Activated B cell treated with CpG ODN at 0.5 μM for 24 hours (primary cell): ENCODE data around the gene ADAD1. TPM values are rescaled to one million over a fixed set of nuclear protein-coding genes. Genes with fewer than 3 reads are reported as not detected.

Source experiments
- ATAC-seq: fragments of 200-7000 bp; cut with Tn5 transposase; one replicate; pipeline ENCODE4 v1.10.0; 2021; ENCODE audit warnings: low read depth, mild to moderate bottlenecking, moderate library complexity
- CTCF ChIA-PET: fragments of 350-600 bp; sonication (Branson Sonifier 250); formaldehyde crosslinking; loops from one replicate; lab custom pipeline; 2021; ENCODE audit warnings: antibody characterized with exemption; lab: Charles Lee
- POLR2A ChIA-PET: fragments of 350-600 bp; sonication (Branson Sonifier 250); formaldehyde crosslinking; loops from one replicate; lab custom pipeline; 2021; ENCODE audit warnings: antibody characterized with exemption; lab: Charles Lee
- DNase-seq: peaks from one replicate; pipeline ENCODE4 v3.0.0; 2022
- H3K27ac Mint-ChIP-seq: one replicate; pipeline ENCODE4 v1.8.0; 2020; ENCODE audit warnings: mixed read lengths
- H3K27me3 Mint-ChIP-seq: one replicate; pipeline ENCODE4 v1.8.0; 2021; ENCODE audit warnings: mixed read lengths
- H3K36me3 Mint-ChIP-seq: one replicate; pipeline ENCODE4 v1.8.0; 2021; ENCODE audit warnings: low read depth, mixed read lengths
- H3K4me1 Mint-ChIP-seq: one replicate; pipeline ENCODE4 v1.8.0; 2021; ENCODE audit warnings: mixed read lengths
- H3K4me3 Mint-ChIP-seq: one replicate; pipeline ENCODE4 v1.8.0; 2020; ENCODE audit warnings: mild to moderate bottlenecking, mixed read lengths
- H3K9me3 Mint-ChIP-seq: one replicate; pipeline ENCODE4 v1.8.0; 2020; ENCODE audit warnings: mixed read lengths
- intact Hi-C: fragments of 100-400 bp; cut with micrococcal nuclease; formaldehyde crosslinking; loops from one replicate; pipeline ENCODE4 v1.15.1; 2024
- total RNA-seq: library from RNA; stranded (reverse); gene quantifications from 2 replicates; pipeline ENCODE4 v1.2.3, GENCODE V29; 2022
- TF ChIP-seq, protein P1 (sequence below): fragments of 200-600 bp; IDR thresholded peaks from one replicate; pipeline ENCODE4 v1.8.0; 2022; ENCODE audit warnings: antibody characterized with exemption, mild to moderate bottlenecking

Gene ADAD1
- total RNA-seq, 1 donor from 2014 or later: not detected

DNA sequence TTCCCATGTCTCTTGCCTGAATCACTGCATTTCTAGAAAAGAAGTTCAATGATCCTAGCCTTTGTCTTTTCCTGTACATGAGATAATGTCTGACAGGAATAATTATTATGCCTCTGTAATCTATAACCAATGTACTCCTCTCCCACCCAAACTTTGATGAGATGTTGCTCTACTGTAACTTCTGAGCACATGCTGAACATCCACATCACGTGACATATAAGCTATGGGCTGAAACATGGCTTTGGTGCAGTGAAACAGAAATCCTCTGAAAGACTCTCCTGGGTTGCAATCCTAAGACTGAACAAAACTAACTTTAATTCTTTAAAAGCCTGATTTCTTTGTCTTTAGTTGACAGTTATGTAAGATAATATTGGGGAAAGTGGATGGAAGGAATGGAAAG is 1.5 kb upstream of the ADAD1 start:
- intact Hi-C loops: no loop called here
- Mint-ChIP-seq H3K27ac (no peak overlapping the region), H3K36me3 (no peaks in the 10 kb centered on the region), H3K4me1 (no peaks in the 10 kb centered on the region), H3K27me3 (no peaks in the 10 kb centered on the region), H3K4me3 (no peak overlapping the region), H3K9me3 (no peaks in the 10 kb centered on the region)
- ATAC-seq (no peak), DNase-seq (no peak)
- ChIA-PET CTCF (no interaction called here), POLR2A (no interaction called here)
- TF ChIP-seq, protein P1, sequence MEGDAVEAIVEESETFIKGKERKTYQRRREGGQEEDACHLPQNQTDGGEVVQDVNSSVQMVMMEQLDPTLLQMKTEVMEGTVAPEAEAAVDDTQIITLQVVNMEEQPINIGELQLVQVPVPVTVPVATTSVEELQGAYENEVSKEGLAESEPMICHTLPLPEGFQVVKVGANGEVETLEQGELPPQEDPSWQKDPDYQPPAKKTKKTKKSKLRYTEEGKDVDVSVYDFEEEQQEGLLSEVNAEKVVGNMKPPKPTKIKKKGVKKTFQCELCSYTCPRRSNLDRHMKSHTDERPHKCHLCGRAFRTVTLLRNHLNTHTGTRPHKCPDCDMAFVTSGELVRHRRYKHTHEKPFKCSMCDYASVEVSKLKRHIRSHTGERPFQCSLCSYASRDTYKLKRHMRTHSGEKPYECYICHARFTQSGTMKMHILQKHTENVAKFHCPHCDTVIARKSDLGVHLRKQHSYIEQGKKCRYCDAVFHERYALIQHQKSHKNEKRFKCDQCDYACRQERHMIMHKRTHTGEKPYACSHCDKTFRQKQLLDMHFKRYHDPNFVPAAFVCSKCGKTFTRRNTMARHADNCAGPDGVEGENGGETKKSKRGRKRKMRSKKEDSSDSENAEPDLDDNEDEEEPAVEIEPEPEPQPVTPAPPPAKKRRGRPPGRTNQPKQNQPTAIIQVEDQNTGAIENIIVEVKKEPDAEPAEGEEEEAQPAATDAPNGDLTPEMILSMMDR: no peak

DNA sequence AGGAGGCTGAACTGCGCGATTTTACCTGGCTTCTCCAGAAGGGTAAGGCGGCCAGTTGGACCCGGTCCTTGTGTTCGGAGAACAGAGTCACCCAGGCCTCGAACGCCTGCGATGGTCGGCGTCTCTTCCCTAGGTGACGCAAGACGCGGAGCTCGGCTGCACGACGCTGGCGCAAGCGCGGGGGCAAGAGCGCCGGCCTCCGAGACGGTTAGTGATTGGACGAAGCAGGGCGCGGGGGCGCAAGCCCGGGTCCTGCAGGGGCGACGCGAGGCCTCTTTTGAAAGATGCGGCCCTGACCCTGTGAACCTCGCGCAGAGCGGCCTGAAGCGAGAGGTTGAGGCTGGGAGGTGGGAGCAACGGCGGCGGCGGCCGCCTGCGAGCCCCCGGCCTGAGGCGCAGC is 428 bp downstream of the ADAD1 start:
- ChIA-PET POLR2A (no interaction called here), CTCF (no interaction called here)
- no peaks in the 10 kb centered on the region for H3K4me1 Mint-ChIP-seq
- ATAC-seq: no peak
- no peak for DNase-seq
- H3K4me3 Mint-ChIP-seq: no peak overlapping the region
- no peaks in the 10 kb centered on the region for H3K9me3 Mint-ChIP-seq
- H3K36me3 Mint-ChIP-seq: no peaks in the 10 kb centered on the region
- TF ChIP-seq, protein P1: no peak
- no peak overlapping the region for H3K27ac Mint-ChIP-seq
- H3K27me3 Mint-ChIP-seq: no peaks in the 10 kb centered on the region
- intact Hi-C loops: no loop called here

DNA sequence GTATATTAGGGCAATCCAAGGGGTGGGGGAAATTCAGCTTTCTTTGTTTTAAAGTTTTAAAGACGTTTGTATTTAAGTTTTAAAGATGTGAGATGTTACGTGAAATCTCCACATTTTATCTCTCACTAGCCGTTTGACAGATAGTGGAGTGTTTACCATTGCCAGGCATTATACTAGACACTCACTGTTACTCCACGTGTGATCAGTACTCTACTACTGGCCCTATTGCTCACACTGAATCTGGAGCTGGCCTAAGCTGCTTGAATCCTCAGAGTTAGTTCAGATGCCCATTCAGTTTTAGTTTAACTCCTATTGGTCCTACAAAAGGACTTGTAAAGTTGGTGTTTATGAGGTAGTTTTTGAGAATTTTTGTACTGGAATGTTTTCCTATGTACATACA is 4.5 kb downstream of the ADAD1 start:
- ATAC-seq (no peak), DNase-seq (no peak)
- ChIA-PET POLR2A (no interaction called here), CTCF (no interaction called here)
- peaks cover 9% of the 10 kb centered on the region for H3K9me3 Mint-ChIP-seq
- TF ChIP-seq, protein P1: no peak
- no peak overlapping the region for H3K4me3 Mint-ChIP-seq
- no peak overlapping the region for H3K27ac Mint-ChIP-seq
- no peaks in the 10 kb centered on the region for H3K36me3 Mint-ChIP-seq
- H3K4me1 Mint-ChIP-seq: no peaks in the 10 kb centered on the region
- peaks cover 2% of the 10 kb centered on the region for H3K27me3 Mint-ChIP-seq
- intact Hi-C loops: no loop called here

DNA sequence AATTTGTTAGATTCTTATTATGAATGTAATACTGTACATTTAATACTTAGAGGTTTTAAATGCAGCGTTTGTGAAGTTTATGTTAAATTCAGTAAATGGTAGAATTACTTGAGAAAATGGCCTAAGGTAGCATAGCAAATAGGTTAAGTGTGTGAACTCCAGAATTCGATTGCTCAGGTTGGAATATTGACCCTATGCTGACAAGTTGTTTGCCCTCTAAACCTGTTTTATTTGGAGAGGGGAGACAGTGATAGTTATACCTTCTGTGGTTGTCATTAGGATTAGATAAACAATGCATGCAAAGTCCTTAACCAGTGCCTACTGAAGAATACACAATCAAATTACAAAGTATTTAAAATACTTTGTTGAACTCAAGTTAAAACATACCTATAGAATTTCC is 5.4 kb downstream of the ADAD1 start:
- no peaks in the 10 kb centered on the region for H3K4me1 Mint-ChIP-seq
- POLR2A ChIA-PET: no interaction called here
- ATAC-seq (no peak), DNase-seq (no peak)
- CTCF ChIA-PET: no interaction called here
- TF ChIP-seq, protein P1: no peak
- H3K27me3 Mint-ChIP-seq: peaks cover 2% of the 10 kb centered on the region
- intact Hi-C loops: no loop called here
- no peak overlapping the region for H3K4me3 Mint-ChIP-seq
- peaks cover 18% of the 10 kb centered on the region for H3K9me3 Mint-ChIP-seq
- H3K36me3 Mint-ChIP-seq: no peaks in the 10 kb centered on the region
- no peak overlapping the region for H3K27ac Mint-ChIP-seq

DNA sequence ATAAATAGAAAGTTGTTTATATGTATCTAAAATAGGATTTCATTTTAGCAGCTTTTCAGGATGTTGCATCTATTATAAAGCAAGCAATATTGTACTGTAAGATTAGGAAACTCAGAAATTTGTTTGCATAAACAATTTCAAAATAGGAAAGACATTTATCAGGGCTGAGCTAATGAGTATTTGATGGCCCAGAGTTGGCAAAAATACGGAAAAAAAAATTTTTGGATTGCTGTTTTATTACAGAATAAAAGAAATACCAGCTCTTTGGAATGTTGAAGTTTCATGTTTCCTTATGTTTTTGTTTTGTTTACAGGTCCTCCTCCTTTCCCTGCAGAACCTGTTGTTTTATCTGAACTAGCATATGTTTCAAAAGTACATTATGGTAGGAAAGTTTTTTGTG is 14.5 kb downstream of the ADAD1 start:
- Mint-ChIP-seq H3K9me3 (peaks cover 13% of the 10 kb centered on the region), H3K4me3 (no peak overlapping the region)

More for the DNA sequence above, 14.5 kb downstream of the ADAD1 start:
- TF ChIP-seq, protein P1: no peak
- ATAC-seq: no peak
- no peak for DNase-seq
- H3K27ac Mint-ChIP-seq: no peak overlapping the region
- no peaks in the 10 kb centered on the region for H3K27me3 Mint-ChIP-seq
- H3K36me3 Mint-ChIP-seq: no peaks in the 10 kb centered on the region
- H3K4me1 Mint-ChIP-seq: no peaks in the 10 kb centered on the region
- ChIA-PET POLR2A (no interaction called here), CTCF (no interaction called here)
- intact Hi-C loops: no loop called here
